BE2C (cell line): ENCODE data around the gene SPRED2.

ENCODE experiments used
- DNase-seq: peaks from one replicate; pipeline ENCODE4 v3.0.0-alpha.2; 2020
- H3K27me3 ChIP-seq: fragments of 250-450 bp; sonication (Bioruptor Pico); 2 replicates; pipeline ENCODE4 v1.5.1; 2020; ENCODE audit warnings: mild to moderate bottlenecking
- H3K36me3 ChIP-seq: fragments of 250-450 bp; sonication (Bioruptor Pico); 2 replicates; pipeline ENCODE4 v1.5.1; 2020; ENCODE audit warnings: mild to moderate bottlenecking
- H3K4me1 ChIP-seq: fragments of 250-450 bp; sonication (Bioruptor Pico); 2 replicates; pipeline ENCODE4 v1.5.1; 2020
- H3K4me3 ChIP-seq: 2 replicates; pipeline ENCODE4 v1.5.1; 2011; ENCODE audit warnings: low read depth, low read length
- H3K9me3 ChIP-seq: fragments of 250-450 bp; sonication (Bioruptor Pico); 2 replicates; pipeline ENCODE4 v1.5.1; 2020
- CTCF ChIP-seq: IDR thresholded peaks from 2 replicates; pipeline ENCODE4 v1.5.1; 2012; ENCODE audit warnings: mild to moderate bottlenecking, low read depth, low read length

Gene SPRED2

DNA sequence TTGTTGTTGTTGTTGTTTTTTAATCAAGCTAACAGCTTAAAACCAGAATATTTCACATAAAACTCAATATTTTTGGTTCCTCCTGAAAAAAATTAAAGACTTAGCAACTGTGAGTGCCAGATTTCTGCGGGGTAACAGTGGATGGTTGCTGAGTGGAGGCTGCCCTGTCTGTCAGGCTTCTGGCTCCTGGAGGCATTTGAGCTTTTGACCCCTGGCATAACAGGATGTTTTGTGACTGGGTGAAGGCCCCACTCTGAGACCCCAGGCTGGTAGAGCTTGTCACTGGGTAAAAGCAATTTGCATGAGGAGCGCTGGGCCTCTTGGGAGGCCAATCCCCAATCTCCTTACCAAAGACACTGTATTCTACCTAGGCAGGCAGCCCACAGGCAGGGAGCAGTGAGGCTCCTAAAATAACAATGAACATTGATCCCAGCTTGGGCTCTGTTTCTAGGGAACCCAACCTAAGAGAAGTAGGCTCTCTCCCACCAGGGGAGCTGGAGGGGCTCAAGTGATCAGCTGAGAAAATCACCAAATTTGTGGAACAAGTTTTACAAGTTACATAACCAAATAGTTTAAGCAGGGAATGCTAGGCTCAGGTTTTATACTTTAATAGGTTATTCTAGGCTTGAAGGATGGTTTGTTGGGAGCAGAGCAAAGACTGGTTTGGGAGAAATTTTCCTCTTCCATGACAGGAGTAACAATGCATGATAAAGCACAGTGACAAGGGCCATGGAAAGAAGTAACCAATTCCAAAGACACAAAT lies 5.9 kb upstream of the SPRED2 start:
- no peak for TF ChIP-seq CTCF
- H3K36me3 ChIP-seq, result no peaks in the 10 kb centered on the region
- no peak overlapping the region for H3K4me3 ChIP-seq
- DNase-seq, result no peak
- peaks cover 8% of the 10 kb centered on the region for H3K4me1 ChIP-seq
- no peaks in the 10 kb centered on the region for H3K9me3 ChIP-seq
- no peaks in the 10 kb centered on the region for H3K27me3 ChIP-seq

GRCh38 chr2:65437392-65438135 lies 5.2 kb upstream of the SPRED2 start:
- H3K4me1 ChIP-seq, result peaks cover 8% of the 10 kb centered on the region
- no peaks in the 10 kb centered on the region for H3K36me3 ChIP-seq
- H3K4me3 ChIP-seq, result peak overlapping the region; percentile 69; the same call in 1 of the 2 replicates
- DNase-seq, result peak; percentile 41
- TF ChIP-seq CTCF, result no peak
- H3K27me3 ChIP-seq, result no peaks in the 10 kb centered on the region
- H3K9me3 ChIP-seq, result no peaks in the 10 kb centered on the region

DNA sequence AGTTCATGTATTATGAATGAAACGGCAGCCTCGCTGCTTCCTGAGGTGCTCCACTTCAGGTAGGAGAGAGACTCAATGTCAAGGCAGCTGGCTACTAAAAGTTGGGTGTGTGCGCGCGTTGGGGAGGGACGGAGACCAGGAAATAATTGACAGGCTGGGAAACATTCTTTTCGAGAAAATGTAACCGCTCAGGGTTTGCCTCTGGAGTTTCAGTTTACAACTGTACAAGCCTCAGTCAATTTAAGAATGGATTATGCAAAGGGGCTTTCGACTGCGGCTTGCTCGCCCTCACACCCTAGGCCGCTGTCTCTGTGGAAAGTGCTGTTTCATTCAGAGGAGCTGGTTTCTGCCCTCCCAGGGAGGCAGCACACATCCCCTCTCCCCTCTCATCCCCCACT lies 4.4 kb upstream of the SPRED2 start:
- Histone ChIP-seq H3K36me3 (no peaks in the 10 kb centered on the region), H3K4me1 (peaks cover 8% of the 10 kb centered on the region), H3K27me3 (no peaks in the 10 kb centered on the region), H3K9me3 (no peaks in the 10 kb centered on the region), H3K4me3 (peak overlapping the region; percentile 69)
- no peak for DNase-seq
- TF ChIP-seq CTCF, result no peak

- Histone ChIP-seq H3K27me3 (no peaks in the 10 kb centered on the region), H3K4me3 (peak overlapping the region; percentile 69), H3K9me3 (no peaks in the 10 kb centered on the region), H3K4me1 (peaks cover 8% of the 10 kb centered on the region), H3K36me3 (no peaks in the 10 kb centered on the region)
- DNase-seq, result peak; percentile 76
- no peak for TF ChIP-seq CTCF
Observed at GRCh38 chr2:65436169-65436823, 3.9 kb upstream of the SPRED2 start.

DNA sequence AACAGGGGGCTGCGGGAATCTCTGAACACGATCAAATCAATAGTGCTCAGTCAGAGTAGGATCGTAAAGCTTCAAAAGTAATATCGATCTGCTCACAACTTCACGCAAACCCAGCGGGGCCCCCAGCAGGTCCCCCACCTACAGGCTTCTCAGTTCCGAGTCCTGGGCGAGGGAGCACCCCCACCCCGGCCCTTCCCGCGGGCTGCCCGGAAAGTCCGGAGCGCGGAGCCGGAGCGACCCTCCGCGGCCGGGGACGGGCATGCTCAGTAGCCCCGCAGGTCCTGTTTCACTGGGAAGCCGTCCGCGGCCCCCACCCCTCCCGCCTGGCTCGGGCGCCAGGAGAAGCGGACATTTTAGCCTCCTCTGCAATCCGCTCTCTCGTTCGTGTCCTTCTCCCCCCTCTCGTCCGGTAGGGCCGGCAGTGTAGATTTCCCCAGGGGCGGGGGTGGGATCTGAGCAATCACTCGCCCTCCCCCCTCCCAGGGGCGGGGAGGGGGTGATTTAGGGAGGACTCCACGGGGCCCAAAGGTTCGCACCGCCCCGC lies 3.3 kb upstream of the SPRED2 start:
- no peak for TF ChIP-seq CTCF
- peak overlapping the region; percentile 69 for H3K4me3 ChIP-seq
- peak; percentile 88 for DNase-seq
- H3K9me3 ChIP-seq, result no peaks in the 10 kb centered on the region
- no peaks in the 10 kb centered on the region for H3K27me3 ChIP-seq
- no peaks in the 10 kb centered on the region for H3K36me3 ChIP-seq
- peaks cover 8% of the 10 kb centered on the region for H3K4me1 ChIP-seq
